A549 (cell line): ENCODE results near the gene TAS2R50.

Source experiments
- CTCF ChIP-seq: fragments of >200 bp; sonication (Bioruptor Twin); formaldehyde crosslinking; IDR thresholded peaks from 3 replicates; pipeline ENCODE4 v1.5.1; 2016
- EP300 ChIP-seq, 2 experiments: fragments of >200 bp; sonication (Bioruptor Twin); formaldehyde crosslinking; IDR thresholded peaks; 2 replicates in 1 of 2; 3 replicates in 1 of 2; pipeline ENCODE4 v1.6.1; 2016 to 2017
- HDAC2 ChIP-seq: fragments of 200-600 bp; sonication (generic); IDR thresholded peaks from 2 replicates; pipeline ENCODE4 v1.6.1; 2016
- NFE2L2 ChIP-seq: fragments of 150-350 bp; conservative IDR thresholded peaks from 2 replicates; pipeline ENCODE4 v1.6.1; 2014; ENCODE audit warnings: low read length
- POLR2A ChIP-seq: IDR thresholded peaks from 2 replicates; pipeline ENCODE4 v1.6.1; 2012; ENCODE audit warnings: mild to moderate bottlenecking, low read length
- RFX5 ChIP-seq: fragments of 450-650 bp; IDR thresholded peaks from 2 replicates; pipeline ENCODE4 v1.7.1; 2014; ENCODE audit warnings: antibody characterized with exemption, mild to moderate bottlenecking, moderate library complexity
- ZFP36 ChIP-seq: fragments of 450-650 bp; IDR thresholded peaks from 2 replicates; pipeline ENCODE4 v1.6.1; 2014; ENCODE audit warnings: borderline replicate concordance; ENCODE audit not compliant: partially characterized antibody

- TF ChIP-seq ZFP36 (no peak), CTCF (no peak), POLR2A (no peak), RFX5 (no peak), HDAC2 (no peak), EP300 (IDR thresholded peaks at IDR 0.05) (no peak), NFE2L2 (no peak)
These were observed 43.5 kb downstream of the TAS2R50 start for GRCh38 chr12:10943167-10943566.
